HFFc6 (cell line): Measurements from ENCODE around the gene PRLR. TPM values are rescaled to one million over a fixed set of nuclear protein-coding genes. Genes with fewer than 3 reads are reported as not detected.

Experiments used
- DNase-seq: peaks from one replicate; pipeline ENCODE4 v3.0.0-alpha.2; 2018
- H3K27ac Mint-ChIP-seq: 2 replicates; pipeline ENCODE4 v1.8.0; 2020; ENCODE audit warnings: mild to moderate bottlenecking, mixed read lengths
- H3K27me3 Mint-ChIP-seq: 2 replicates; pipeline ENCODE4 v1.8.0; 2021; ENCODE audit warnings: mild to moderate bottlenecking, moderate library complexity, mixed read lengths; ENCODE audit not compliant: insufficient read depth
- H3K36me3 Mint-ChIP-seq: 2 replicates; pipeline ENCODE4 v1.8.0; 2021; ENCODE audit warnings: low read depth, mixed read lengths
- H3K4me1 Mint-ChIP-seq: 2 replicates; pipeline ENCODE4 v1.8.0; 2020; ENCODE audit warnings: low read depth, mixed read lengths
- H3K4me3 Mint-ChIP-seq: 2 replicates; pipeline ENCODE4 v1.8.0; 2020; ENCODE audit warnings: mild to moderate bottlenecking, moderate library complexity, mixed read lengths
- H3K9me3 Mint-ChIP-seq: 2 replicates; pipeline ENCODE4 v1.8.0; 2020; ENCODE audit warnings: mild to moderate bottlenecking, mixed read lengths
- CTCF ChIP-seq: fragments of 200-600 bp; sonication (generic); IDR thresholded peaks from 2 replicates; pipeline ENCODE4 v1.5.0; 2021; ENCODE audit warnings: antibody characterized with exemption, mild to moderate bottlenecking
- total RNA-seq, 6 experiments: library from RNA; stranded (reverse); fragmentation: NEBNext Ultra II Directional; extraction: Animal tissue kit (Norgen Biotek cat#: 25700); gene quantifications; 2 replicates in 1 of 6; 3 replicates in 5 of 6; pipeline ENCODE4 v1.2.3, GENCODE V29; 2021

The PRLR gene
- total RNA-seq, 6 experiments from 2014 or later: 0.91 to 1.5 (median 1.3) TPM

GRCh38 chr5:35127006-35127405, 103.3 kb downstream of the PRLR start:
- no peak overlapping the region for H3K4me3 Mint-ChIP-seq
- no peak for TF ChIP-seq CTCF
- peaks cover 42% of the 10 kb centered on the region for H3K4me1 Mint-ChIP-seq
- DNase-seq: no peak
- no peaks in the 10 kb centered on the region for H3K9me3 Mint-ChIP-seq
- H3K27me3 Mint-ChIP-seq: peaks cover 2% of the 10 kb centered on the region; the same call in 1 of the 2 replicates
- peaks cover 7% of the 10 kb centered on the region; the same call in 1 of the 2 replicates for H3K36me3 Mint-ChIP-seq
- no peak overlapping the region for H3K27ac Mint-ChIP-seq

GRCh38 chr5:35125746-35126145, 104.5 kb downstream of the PRLR start:
- Mint-ChIP-seq H3K9me3 (no peaks in the 10 kb centered on the region), H3K27ac (no peak overlapping the region), H3K4me1 (peaks cover 33% of the 10 kb centered on the region), H3K4me3 (no peak overlapping the region), H3K36me3 (peaks cover 7% of the 10 kb centered on the region; the same call in 1 of the 2 replicates), H3K27me3 (no peaks in the 10 kb centered on the region)
- TF ChIP-seq CTCF: no peak
- no peak for DNase-seq

DNA sequence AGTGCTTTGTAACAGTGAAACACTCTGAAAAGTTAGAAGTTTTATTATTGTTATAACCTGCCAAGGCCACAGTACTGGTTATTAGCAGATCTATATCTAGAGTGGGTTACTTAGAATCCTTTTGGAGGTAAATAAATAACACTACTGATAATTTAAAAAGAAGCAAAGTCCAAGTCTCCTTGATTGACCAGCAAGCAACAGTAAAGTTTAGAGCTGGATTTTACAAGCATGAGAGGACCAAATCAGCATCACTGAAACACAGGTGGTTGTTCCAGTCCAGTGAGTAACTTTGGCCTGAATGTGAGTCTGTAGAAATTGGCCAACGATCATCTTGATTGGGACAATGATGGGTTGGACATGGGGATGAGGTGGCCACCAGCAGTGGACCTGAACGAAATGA, 105.4 kb downstream of the PRLR start:
- H3K27ac Mint-ChIP-seq: no peak overlapping the region
- H3K4me1 Mint-ChIP-seq: peaks cover 33% of the 10 kb centered on the region
- no peak overlapping the region for H3K4me3 Mint-ChIP-seq
- DNase-seq: no peak
- H3K27me3 Mint-ChIP-seq: no peaks in the 10 kb centered on the region; the same call in 1 of the 2 replicates
- TF ChIP-seq CTCF: no peak
- no peaks in the 10 kb centered on the region for H3K36me3 Mint-ChIP-seq
- no peaks in the 10 kb centered on the region for H3K9me3 Mint-ChIP-seq

DNA sequence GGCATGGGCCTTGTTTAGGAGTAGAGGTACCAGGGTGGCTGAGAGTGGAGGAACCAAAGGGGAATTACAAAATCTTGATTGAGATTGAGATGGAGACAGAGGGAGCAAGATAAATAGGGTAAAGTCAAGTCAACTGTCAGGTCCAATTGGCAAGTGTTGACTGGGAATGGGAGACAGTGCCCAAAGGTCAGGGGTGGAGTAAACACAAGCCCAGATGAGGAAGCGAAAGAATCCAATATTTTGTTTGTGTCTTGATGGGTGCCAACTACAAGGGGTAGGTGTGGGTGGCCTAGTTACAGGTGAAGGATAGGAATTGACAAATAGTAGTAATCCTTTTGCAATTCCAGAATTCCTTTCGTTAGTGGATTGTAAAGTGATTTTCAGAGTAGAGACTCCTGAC, 107.5 kb downstream of the PRLR start:
- no peak overlapping the region for H3K27ac Mint-ChIP-seq
- H3K9me3 Mint-ChIP-seq: no peaks in the 10 kb centered on the region
- H3K27me3 Mint-ChIP-seq: no peaks in the 10 kb centered on the region; the same call in 1 of the 2 replicates
- H3K36me3 Mint-ChIP-seq: no peaks in the 10 kb centered on the region
- DNase-seq: no peak
- peaks cover 39% of the 10 kb centered on the region for H3K4me1 Mint-ChIP-seq
- no peak overlapping the region for H3K4me3 Mint-ChIP-seq
- TF ChIP-seq CTCF: no peak

DNA sequence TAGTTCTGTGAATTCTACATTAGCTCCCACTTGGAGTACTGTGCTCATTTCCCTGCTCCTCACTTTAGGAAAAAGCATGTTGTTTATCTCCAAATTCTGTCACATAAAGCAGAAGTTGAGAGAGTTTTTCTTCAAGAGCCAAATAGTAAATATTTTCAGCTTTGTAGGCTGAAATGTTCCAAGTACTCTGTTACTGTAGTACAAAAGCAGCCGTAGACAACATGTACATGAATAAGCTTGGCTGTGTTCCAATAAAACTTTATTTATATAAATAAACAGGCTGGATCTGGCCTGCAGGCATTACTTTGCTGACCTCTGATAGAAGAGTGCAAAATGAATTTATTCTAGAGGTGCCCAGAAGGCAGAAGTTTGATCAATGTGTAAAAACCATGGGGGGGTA, 109.6 kb downstream of the PRLR start:
- Mint-ChIP-seq H3K4me3 (no peak overlapping the region), H3K4me1 (peaks cover 51% of the 10 kb centered on the region), H3K36me3 (peaks cover 5% of the 10 kb centered on the region; the same call in 1 of the 2 replicates), H3K27ac (no peak overlapping the region), H3K27me3 (no peaks in the 10 kb centered on the region; the same call in 1 of the 2 replicates), H3K9me3 (no peaks in the 10 kb centered on the region)
- TF ChIP-seq CTCF: no peak
- no peak for DNase-seq

GRCh38 chr5:35117967-35118366, 112.3 kb downstream of the PRLR start:
- H3K27ac Mint-ChIP-seq: peak overlapping the region; percentile 93
- H3K36me3 Mint-ChIP-seq: peaks cover 5% of the 10 kb centered on the region; the same call in 1 of the 2 replicates
- no peaks in the 10 kb centered on the region for H3K9me3 Mint-ChIP-seq
- DNase-seq: peak; percentile 69
- H3K4me1 Mint-ChIP-seq: peaks cover 58% of the 10 kb centered on the region
- peak overlapping the region; percentile 68 for H3K4me3 Mint-ChIP-seq
- peaks cover 1% of the 10 kb centered on the region for H3K27me3 Mint-ChIP-seq
- no peak for TF ChIP-seq CTCF
